Fibroblast of mammary gland (primary cell): ENCODE results near the gene MAU2.

Experiments used
- DNase-seq: peaks from one replicate; pipeline ENCODE4 v3.0.0-alpha.2; 2010; ENCODE audit warnings: low read depth
- H3K4me3 ChIP-seq: 2 replicates; pipeline ENCODE4 v1.5.1; 2011; ENCODE audit warnings: low read depth, mild to moderate bottlenecking, low read length, moderate library complexity; ENCODE audit not compliant: control insufficient read depth
- TF ChIP-seq, protein P1 (sequence below): conservative IDR thresholded peaks from 2 replicates; pipeline ENCODE4 v1.5.1; 2011; ENCODE audit warnings: low read depth, low read length, inconsistent platforms; ENCODE audit not compliant: control insufficient read depth, insufficient read depth

Gene MAU2

GRCh38 chr19:19361075-19361594, 40.5 kb downstream of the MAU2 start:
- peak; percentile 88 for DNase-seq
- TF ChIP-seq, protein P1, sequence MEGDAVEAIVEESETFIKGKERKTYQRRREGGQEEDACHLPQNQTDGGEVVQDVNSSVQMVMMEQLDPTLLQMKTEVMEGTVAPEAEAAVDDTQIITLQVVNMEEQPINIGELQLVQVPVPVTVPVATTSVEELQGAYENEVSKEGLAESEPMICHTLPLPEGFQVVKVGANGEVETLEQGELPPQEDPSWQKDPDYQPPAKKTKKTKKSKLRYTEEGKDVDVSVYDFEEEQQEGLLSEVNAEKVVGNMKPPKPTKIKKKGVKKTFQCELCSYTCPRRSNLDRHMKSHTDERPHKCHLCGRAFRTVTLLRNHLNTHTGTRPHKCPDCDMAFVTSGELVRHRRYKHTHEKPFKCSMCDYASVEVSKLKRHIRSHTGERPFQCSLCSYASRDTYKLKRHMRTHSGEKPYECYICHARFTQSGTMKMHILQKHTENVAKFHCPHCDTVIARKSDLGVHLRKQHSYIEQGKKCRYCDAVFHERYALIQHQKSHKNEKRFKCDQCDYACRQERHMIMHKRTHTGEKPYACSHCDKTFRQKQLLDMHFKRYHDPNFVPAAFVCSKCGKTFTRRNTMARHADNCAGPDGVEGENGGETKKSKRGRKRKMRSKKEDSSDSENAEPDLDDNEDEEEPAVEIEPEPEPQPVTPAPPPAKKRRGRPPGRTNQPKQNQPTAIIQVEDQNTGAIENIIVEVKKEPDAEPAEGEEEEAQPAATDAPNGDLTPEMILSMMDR = peak; percentile 92
- H3K4me3 ChIP-seq = no peak overlapping the region

GRCh38 chr19:19362075-19362474, 41.4 kb downstream of the MAU2 start:
- no peak for DNase-seq

GRCh38 chr19:19366434-19367396, 46.1 kb downstream of the MAU2 start:
- DNase-seq = peak; percentile 70
- TF ChIP-seq, protein P1 = peak; percentile 91
- no peak overlapping the region for H3K4me3 ChIP-seq

More at GRCh38 chr19:19362075-19362474, 41.4 kb downstream of the MAU2 start:
- TF ChIP-seq, protein P1 = no peak
- H3K4me3 ChIP-seq = no peak overlapping the region

- DNase-seq = no peak
- no peak overlapping the region for H3K4me3 ChIP-seq
- TF ChIP-seq, protein P1 = no peak
Measured at GRCh38 chr19:19368087-19368486, 47.5 kb downstream of the MAU2 start.

DNA sequence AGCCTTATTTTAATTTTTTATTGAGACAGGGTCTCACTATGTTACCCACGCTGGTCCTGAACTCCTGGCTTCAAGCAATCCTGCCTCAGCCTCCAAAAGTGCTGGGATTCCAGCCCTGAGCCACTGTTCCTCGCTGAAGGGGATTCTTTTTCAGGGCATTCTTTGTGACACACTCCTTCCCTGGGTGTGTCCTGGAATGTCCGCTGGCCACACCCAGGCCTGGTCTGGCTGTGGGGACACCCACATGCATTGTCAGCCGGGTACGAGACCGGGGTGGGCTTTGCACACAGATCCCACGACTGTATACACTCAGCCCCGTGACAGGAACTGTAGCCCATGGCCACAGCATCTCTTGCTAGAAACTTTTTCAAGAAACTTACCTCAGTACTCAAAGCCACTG, 50.4 kb downstream of the MAU2 start:
- TF ChIP-seq, protein P1 = no peak
- no peak for DNase-seq
- H3K4me3 ChIP-seq = no peak overlapping the region

- H3K4me3 ChIP-seq = no peak overlapping the region
- DNase-seq = peak; percentile 29
- TF ChIP-seq, protein P1 = no peak
Measured at GRCh38 chr19:19372656-19373416, 52.2 kb downstream of the MAU2 start.
